SK-N-SH treated with all-trans-retinoic acid at 6 μM for 48 hours (cell line): ENCODE results near the gene ZC3H13.

Experiments used
- ATAC-seq: fragments of 200-7000 bp; cut with Tn5 transposase; 3 replicates; pipeline ENCODE4 v1.9.1; 2020; ENCODE audit warnings: mild to moderate bottlenecking, moderate library complexity
- CSDC2 ChIP-seq: fragments of 250-450 bp; sonication (Bioruptor Pico); IDR thresholded peaks from 2 replicates; pipeline ENCODE4 v1.5.0; 2020; ENCODE audit warnings: mild to moderate bottlenecking, moderate library complexity
- GLIS3 ChIP-seq: fragments of 250-450 bp; sonication (Bioruptor Pico); IDR thresholded peaks from 2 replicates; pipeline ENCODE4 v1.5.0; 2020; ENCODE audit warnings: mild to moderate bottlenecking, moderate library complexity
- OSR1 ChIP-seq: fragments of 250-450 bp; sonication (Bioruptor Pico); IDR thresholded peaks from 2 replicates; pipeline ENCODE4 v1.8.0; 2022; ENCODE audit warnings: moderate library complexity, mild to moderate bottlenecking, inconsistent platforms
- SNAI2 ChIP-seq: fragments of 250-450 bp; sonication (Bioruptor Pico); IDR thresholded peaks from 2 replicates; pipeline ENCODE4 v1.5.0; 2020; ENCODE audit warnings: mild to moderate bottlenecking, moderate library complexity
- TOX ChIP-seq: fragments of 250-450 bp; sonication (Bioruptor Pico); IDR thresholded peaks from 2 replicates; pipeline ENCODE4 v1.8.0; 2021; ENCODE audit warnings: mild to moderate bottlenecking, moderate library complexity, borderline replicate concordance
- ZC3H10 ChIP-seq: fragments of 250-450 bp; sonication (Bioruptor Pico); IDR thresholded peaks from 2 replicates; pipeline ENCODE4 v1.5.1; 2021; ENCODE audit warnings: mild to moderate bottlenecking, moderate library complexity
- ZFP3 ChIP-seq: fragments of 250-450 bp; sonication (Bioruptor Pico); IDR thresholded peaks from 2 replicates; pipeline ENCODE4 v1.5.0; 2020; ENCODE audit warnings: mild to moderate bottlenecking, moderate library complexity
- ZNF565 ChIP-seq: fragments of 450-650 bp; formaldehyde crosslinking; conservative IDR thresholded peaks from 2 replicates; pipeline ENCODE4 v1.5.0; 2020; ENCODE audit warnings: low read depth, mild to moderate bottlenecking, moderate library complexity
- ZNF70 ChIP-seq: fragments of 450-650 bp; formaldehyde crosslinking; IDR thresholded peaks from 2 replicates; pipeline ENCODE4 v1.5.0; 2020; ENCODE audit warnings: mild to moderate bottlenecking, moderate library complexity
- TF ChIP-seq, protein P1 (sequence below): fragments of 250-450 bp; sonication (Bioruptor Pico); IDR thresholded peaks from 2 replicates; pipeline ENCODE4 v1.8.0; 2021; ENCODE audit warnings: low read depth, mild to moderate bottlenecking, moderate library complexity, borderline replicate concordance
- TF ChIP-seq, protein P2 (sequence below): fragments of 250-450 bp; sonication (Bioruptor Pico); IDR thresholded peaks from 2 replicates; pipeline ENCODE4 v1.8.0; 2020; ENCODE audit warnings: mild to moderate bottlenecking, moderate library complexity, borderline replicate concordance
- TF ChIP-seq, protein P3 (sequence below): fragments of 250-450 bp; sonication (Bioruptor Pico); IDR thresholded peaks from 2 replicates; pipeline ENCODE4 v1.5.0; 2020; ENCODE audit warnings: mild to moderate bottlenecking, moderate library complexity
- TF ChIP-seq, protein P4 (sequence below): fragments of 250-450 bp; sonication (Bioruptor Pico); IDR thresholded peaks from 2 replicates; pipeline ENCODE4 v1.5.1; 2021; ENCODE audit warnings: mild to moderate bottlenecking, moderate library complexity

Gene ZC3H13, protein sequence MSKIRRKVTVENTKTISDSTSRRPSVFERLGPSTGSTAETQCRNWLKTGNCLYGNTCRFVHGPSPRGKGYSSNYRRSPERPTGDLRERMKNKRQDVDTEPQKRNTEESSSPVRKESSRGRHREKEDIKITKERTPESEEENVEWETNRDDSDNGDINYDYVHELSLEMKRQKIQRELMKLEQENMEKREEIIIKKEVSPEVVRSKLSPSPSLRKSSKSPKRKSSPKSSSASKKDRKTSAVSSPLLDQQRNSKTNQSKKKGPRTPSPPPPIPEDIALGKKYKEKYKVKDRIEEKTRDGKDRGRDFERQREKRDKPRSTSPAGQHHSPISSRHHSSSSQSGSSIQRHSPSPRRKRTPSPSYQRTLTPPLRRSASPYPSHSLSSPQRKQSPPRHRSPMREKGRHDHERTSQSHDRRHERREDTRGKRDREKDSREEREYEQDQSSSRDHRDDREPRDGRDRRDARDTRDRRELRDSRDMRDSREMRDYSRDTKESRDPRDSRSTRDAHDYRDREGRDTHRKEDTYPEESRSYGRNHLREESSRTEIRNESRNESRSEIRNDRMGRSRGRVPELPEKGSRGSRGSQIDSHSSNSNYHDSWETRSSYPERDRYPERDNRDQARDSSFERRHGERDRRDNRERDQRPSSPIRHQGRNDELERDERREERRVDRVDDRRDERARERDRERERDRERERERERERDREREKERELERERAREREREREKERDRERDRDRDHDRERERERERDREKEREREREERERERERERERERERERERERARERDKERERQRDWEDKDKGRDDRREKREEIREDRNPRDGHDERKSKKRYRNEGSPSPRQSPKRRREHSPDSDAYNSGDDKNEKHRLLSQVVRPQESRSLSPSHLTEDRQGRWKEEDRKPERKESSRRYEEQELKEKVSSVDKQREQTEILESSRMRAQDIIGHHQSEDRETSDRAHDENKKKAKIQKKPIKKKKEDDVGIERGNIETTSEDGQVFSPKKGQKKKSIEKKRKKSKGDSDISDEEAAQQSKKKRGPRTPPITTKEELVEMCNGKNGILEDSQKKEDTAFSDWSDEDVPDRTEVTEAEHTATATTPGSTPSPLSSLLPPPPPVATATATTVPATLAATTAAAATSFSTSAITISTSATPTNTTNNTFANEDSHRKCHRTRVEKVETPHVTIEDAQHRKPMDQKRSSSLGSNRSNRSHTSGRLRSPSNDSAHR (N-terminal part only)

DNA sequence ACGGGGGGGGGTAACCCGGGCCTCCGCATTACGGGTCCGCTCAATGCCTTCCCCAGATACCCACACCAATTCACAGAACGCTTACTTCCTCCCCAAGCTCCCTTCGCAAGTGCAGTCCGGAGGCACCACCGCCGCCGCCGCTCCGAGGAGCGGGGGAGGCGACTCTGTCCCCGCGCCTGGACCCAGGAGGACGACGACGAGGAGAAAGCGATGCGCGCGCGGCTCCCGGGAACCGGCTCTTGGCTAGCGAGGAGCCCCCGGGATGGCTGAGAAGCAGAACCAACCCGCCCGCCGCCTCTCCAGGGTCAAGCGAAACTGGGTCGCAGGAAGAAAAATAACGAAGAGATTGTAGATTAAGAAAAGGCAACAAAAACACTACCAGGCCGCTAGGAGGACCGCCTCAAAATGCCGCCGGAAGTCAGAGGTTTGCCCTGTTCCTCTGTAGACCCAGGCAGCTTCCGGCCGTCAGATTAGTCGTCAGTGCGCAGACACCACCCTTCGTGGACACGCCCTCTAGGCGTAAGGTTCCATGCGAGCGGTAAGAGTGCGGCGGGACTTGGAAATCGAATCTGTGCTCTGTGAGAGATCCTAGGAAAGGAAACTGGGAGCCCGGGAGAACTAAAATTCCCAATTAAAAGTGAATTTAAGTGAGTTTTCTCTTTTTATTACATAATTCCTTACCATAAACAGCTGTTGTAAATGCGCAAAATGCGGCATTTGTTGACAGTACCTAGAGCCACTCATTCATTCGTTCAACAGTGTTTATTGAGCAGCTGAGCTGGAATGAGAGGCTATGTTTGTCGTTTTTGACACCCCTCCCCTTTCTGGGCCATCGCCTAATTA lies at the start of gene ZC3H13:
TSS of gene ZC3H13 (minus strand) at position 428 of the 843 bp plus-strand sequence. CDS start 7,239 bp downstream, outside the sequence.
- TF ChIP-seq CSDC2, result no peak
- TF ChIP-seq, protein P1, sequence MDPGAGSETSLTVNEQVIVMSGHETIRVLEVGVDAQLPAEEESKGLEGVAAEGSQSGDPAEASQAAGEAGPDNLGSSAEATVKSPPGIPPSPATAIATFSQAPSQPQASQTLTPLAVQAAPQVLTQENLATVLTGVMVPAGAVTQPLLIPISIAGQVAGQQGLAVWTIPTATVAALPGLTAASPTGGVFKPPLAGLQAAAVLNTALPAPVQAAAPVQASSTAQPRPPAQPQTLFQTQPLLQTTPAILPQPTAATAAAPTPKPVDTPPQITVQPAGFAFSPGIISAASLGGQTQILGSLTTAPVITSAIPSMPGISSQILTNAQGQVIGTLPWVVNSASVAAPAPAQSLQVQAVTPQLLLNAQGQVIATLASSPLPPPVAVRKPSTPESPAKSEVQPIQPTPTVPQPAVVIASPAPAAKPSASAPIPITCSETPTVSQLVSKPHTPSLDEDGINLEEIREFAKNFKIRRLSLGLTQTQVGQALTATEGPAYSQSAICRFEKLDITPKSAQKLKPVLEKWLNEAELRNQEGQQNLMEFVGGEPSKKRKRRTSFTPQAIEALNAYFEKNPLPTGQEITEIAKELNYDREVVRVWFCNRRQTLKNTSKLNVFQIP (CRISPR knock-in tag), result no peak
- TF ChIP-seq ZFP3, result 0 out of 2 replicates have a peak, but pooled peaks have one; percentile 45
- TF ChIP-seq, protein P2, sequence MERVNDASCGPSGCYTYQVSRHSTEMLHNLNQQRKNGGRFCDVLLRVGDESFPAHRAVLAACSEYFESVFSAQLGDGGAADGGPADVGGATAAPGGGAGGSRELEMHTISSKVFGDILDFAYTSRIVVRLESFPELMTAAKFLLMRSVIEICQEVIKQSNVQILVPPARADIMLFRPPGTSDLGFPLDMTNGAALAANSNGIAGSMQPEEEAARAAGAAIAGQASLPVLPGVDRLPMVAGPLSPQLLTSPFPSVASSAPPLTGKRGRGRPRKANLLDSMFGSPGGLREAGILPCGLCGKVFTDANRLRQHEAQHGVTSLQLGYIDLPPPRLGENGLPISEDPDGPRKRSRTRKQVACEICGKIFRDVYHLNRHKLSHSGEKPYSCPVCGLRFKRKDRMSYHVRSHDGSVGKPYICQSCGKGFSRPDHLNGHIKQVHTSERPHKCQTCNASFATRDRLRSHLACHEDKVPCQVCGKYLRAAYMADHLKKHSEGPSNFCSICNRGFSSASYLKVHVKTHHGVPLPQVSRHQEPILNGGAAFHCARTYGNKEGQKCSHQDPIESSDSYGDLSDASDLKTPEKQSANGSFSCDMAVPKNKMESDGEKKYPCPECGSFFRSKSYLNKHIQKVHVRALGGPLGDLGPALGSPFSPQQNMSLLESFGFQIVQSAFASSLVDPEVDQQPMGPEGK (CRISPR knock-in tag), result no peak
- peak; percentile 100 for ATAC-seq

DNA sequence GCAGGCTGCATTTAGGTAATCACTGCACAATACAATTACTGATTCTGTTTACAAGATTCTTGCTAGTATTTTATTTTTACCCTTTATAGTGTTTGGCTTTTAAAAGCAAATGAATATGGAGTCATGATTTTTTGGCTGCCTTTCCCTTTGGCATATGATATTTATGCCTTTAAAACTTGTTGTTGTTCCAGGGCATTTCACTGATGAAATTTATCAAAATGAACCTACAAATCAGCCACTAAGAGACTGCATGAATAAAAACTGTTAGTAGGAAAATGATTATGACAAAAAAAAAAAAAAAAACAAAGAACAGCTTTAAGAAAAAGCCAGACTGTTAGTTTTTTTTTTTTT lies 49.7 kb upstream of the ZC3H13 start:
- no peak for ATAC-seq
- no peak for TF ChIP-seq OSR1 (CRISPR knock-in tag)
- TF ChIP-seq TOX (CRISPR knock-in tag), result no peak
- TF ChIP-seq, protein P3, sequence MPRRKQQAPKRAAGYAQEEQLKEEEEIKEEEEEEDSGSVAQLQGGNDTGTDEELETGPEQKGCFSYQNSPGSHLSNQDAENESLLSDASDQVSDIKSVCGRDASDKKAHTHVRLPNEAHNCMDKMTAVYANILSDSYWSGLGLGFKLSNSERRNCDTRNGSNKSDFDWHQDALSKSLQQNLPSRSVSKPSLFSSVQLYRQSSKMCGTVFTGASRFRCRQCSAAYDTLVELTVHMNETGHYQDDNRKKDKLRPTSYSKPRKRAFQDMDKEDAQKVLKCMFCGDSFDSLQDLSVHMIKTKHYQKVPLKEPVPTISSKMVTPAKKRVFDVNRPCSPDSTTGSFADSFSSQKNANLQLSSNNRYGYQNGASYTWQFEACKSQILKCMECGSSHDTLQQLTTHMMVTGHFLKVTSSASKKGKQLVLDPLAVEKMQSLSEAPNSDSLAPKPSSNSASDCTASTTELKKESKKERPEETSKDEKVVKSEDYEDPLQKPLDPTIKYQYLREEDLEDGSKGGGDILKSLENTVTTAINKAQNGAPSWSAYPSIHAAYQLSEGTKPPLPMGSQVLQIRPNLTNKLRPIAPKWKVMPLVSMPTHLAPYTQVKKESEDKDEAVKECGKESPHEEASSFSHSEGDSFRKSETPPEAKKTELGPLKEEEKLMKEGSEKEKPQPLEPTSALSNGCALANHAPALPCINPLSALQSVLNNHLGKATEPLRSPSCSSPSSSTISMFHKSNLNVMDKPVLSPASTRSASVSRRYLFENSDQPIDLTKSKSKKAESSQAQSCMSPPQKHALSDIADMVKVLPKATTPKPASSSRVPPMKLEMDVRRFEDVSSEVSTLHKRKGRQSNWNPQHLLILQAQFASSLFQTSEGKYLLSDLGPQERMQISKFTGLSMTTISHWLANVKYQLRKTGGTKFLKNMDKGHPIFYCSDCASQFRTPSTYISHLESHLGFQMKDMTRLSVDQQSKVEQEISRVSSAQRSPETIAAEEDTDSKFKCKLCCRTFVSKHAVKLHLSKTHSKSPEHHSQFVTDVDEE (CRISPR knock-in tag), result no peak
- TF ChIP-seq SNAI2 (CRISPR knock-in tag), result no peak
- TF ChIP-seq, protein P4, sequence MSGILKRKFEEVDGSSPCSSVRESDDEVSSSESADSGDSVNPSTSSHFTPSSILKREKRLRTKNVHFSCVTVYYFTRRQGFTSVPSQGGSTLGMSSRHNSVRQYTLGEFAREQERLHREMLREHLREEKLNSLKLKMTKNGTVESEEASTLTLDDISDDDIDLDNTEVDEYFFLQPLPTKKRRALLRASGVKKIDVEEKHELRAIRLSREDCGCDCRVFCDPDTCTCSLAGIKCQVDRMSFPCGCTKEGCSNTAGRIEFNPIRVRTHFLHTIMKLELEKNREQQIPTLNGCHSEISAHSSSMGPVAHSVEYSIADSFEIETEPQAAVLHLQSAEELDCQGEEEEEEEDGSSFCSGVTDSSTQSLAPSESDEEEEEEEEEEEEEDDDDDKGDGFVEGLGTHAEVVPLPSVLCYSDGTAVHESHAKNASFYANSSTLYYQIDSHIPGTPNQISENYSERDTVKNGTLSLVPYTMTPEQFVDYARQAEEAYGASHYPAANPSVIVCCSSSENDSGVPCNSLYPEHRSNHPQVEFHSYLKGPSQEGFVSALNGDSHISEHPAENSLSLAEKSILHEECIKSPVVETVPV (CRISPR knock-in tag), result no peak
- no peak for TF ChIP-seq ZNF565 (CRISPR knock-in tag)
- TF ChIP-seq ZFP3, result no peak
- TF ChIP-seq GLIS3 (CRISPR knock-in tag), result no peak
- no peak for TF ChIP-seq ZNF70
- TF ChIP-seq, all 23 proteins: peak for 0

DNA sequence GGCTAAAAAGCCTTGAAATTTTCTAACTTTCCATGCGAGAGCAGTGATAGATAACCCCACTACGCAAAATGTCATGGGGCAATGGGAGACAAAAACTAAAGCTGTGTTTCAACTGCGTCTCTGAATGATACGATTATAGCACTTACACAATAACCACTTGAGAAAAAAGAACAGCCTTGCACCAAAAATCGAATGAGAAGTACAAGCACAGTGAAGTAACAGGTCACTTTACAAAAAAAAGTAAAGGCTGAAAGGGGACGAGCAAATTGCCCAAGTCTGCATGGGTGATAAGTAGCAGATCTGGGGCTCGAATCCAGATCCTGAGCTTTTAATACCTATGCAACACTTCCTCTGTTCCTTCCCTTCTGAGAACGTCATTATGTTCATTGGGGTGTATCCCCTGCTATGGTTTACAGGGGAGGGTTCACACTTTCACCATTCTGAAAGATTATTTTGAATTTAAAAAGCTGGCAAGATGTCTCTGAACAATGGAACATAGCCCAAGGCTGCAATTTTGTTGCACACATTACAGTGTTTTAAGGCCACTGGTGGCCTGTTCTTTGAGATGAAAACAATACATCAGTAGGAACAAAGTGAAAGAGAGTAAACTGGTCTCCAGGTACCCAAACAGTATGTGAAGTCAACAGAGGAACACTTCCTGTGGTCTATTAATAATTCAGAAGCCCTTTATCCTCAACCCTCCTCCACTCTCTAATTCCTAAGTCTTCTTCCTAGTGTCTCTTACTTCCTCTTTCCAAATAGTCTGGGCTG lies 49.1 kb upstream of the ZC3H13 start:
- TF ChIP-seq, protein P2 (CRISPR knock-in tag), result no peak
- TF ChIP-seq OSR1 (CRISPR knock-in tag) (no peak), TOX (CRISPR knock-in tag) (no peak), ZC3H10 (CRISPR knock-in tag) (no peak), SNAI2 (CRISPR knock-in tag) (no peak), ZNF565 (CRISPR knock-in tag) (no peak)
- ATAC-seq, result no peak
